Parathyroid adenoma (tissue), 2 donors: ENCODE data around the gene WDR70.

Experiments used
- H2AFZ ChIP-seq: fragments of 300-600 bp; sonication (generic); one replicate; pipeline ENCODE4 v1.7.0; 2017; ENCODE audit warnings: antibody characterized with exemption, mild to moderate bottlenecking
- H3K27ac ChIP-seq: fragments of 300-600 bp; sonication (generic); one replicate; pipeline ENCODE4 v1.7.0; 2017
- H3K27me3 ChIP-seq: fragments of 300-600 bp; sonication (generic); one replicate; pipeline ENCODE4 v1.7.0; 2017; ENCODE audit warnings: low read length; ENCODE audit not compliant: control insufficient read depth, insufficient read depth
- H3K36me3 ChIP-seq: fragments of 300-600 bp; sonication (generic); one replicate; pipeline ENCODE4 v1.7.0; 2017; ENCODE audit warnings: low read length; ENCODE audit not compliant: control insufficient read depth, insufficient read depth
- H3K4me1 ChIP-seq: fragments of 300-600 bp; sonication (generic); one replicate; pipeline ENCODE4 v1.7.0; 2017; ENCODE audit warnings: control low read depth
- H3K4me2 ChIP-seq: fragments of 300-600 bp; sonication (generic); one replicate; pipeline ENCODE4 v1.7.0; 2017; ENCODE audit warnings: low read length
- H3K4me3 ChIP-seq: fragments of 300-600 bp; sonication (generic); one replicate; pipeline ENCODE4 v1.7.0; 2017; ENCODE audit warnings: low read depth, low read length
- H3K79me2 ChIP-seq: fragments of 300-600 bp; sonication (generic); one replicate; pipeline ENCODE4 v1.7.0; 2017; ENCODE audit warnings: control low read depth
- H3K9ac ChIP-seq: fragments of 300-600 bp; sonication (generic); one replicate; pipeline ENCODE4 v1.7.0; 2017; ENCODE audit warnings: mild to moderate bottlenecking
- H3K9me3 ChIP-seq: fragments of 300-600 bp; sonication (generic); one replicate; pipeline ENCODE4 v1.7.0; 2017; ENCODE audit warnings: low read length; ENCODE audit not compliant: control insufficient read depth
- CTCF ChIP-seq: fragments of 300-600 bp; sonication (generic); IDR thresholded peaks from one replicate; pipeline ENCODE4 v1.7.0; 2017; ENCODE audit warnings: antibody characterized with exemption, mild to moderate bottlenecking
- donor health status: primary hyperparathyroidism.

Gene WDR70

DNA sequence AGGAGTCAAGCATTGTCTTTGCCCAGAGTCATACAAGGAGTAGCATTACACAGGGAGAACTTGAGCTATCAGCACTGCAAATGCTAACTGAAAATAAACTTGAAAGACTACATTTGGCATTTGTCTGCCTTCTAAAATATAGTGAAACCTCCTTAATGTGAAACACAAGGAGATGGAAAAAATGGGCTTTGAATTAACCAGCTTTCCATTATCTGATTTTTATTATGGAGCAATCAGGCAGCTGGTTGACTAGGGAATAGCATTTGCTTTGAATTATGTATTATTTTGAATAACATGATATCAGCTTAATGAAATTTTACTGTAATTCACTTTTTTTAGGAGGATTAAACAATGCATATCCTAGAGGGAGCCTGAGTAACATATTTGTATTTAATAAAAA, 329.9 kb downstream of the WDR70 start:
- Histone ChIP-seq H3K9ac (no peak overlapping the region), H3K27ac (no peak overlapping the region), H3K36me3 (no peaks in the 10 kb centered on the region), H3K4me3 (no peak overlapping the region), H3K27me3 (no peaks in the 10 kb centered on the region), H3K79me2 (no peaks in the 10 kb centered on the region), H3K9me3 (no peaks in the 10 kb centered on the region), H2AFZ (no peak overlapping the region), H3K4me2 (no peak overlapping the region), H3K4me1 (no peaks in the 10 kb centered on the region)
- no peak for TF ChIP-seq CTCF

- no peak overlapping the region for H3K27ac ChIP-seq
- H3K9ac ChIP-seq = no peak overlapping the region
- H3K4me1 ChIP-seq = no peaks in the 10 kb centered on the region
- no peak overlapping the region for H2AFZ ChIP-seq
- no peak for TF ChIP-seq CTCF
- no peak overlapping the region for H3K4me2 ChIP-seq
- no peak overlapping the region for H3K4me3 ChIP-seq
- no peaks in the 10 kb centered on the region for H3K36me3 ChIP-seq
- H3K9me3 ChIP-seq = no peaks in the 10 kb centered on the region
- H3K79me2 ChIP-seq = no peaks in the 10 kb centered on the region
- no peaks in the 10 kb centered on the region for H3K27me3 ChIP-seq
These were observed 331.8 kb downstream of the WDR70 start for GRCh38 chr5:37710965-37711364.

DNA sequence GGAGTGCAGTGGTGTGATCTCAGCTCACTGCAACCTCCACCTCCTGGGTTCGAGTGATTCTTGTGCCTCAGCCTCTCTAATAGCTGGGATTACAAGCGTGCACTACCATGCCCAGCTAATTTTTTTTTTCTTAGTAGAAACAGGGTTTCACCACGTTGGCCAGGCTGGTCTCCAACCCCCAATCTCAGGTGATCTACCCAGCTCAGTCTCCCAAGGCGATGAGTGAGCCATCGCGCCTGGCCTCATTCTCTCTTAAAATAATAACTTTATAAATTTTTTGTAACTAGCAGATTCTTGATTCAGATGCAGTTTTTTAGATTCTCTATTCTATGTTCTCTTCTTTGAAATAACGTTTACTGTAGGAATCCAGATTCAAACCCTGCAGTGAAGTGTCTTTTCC, 333.6 kb downstream of the WDR70 start:
- H3K4me1 ChIP-seq = peaks cover 7% of the 10 kb centered on the region

DNA sequence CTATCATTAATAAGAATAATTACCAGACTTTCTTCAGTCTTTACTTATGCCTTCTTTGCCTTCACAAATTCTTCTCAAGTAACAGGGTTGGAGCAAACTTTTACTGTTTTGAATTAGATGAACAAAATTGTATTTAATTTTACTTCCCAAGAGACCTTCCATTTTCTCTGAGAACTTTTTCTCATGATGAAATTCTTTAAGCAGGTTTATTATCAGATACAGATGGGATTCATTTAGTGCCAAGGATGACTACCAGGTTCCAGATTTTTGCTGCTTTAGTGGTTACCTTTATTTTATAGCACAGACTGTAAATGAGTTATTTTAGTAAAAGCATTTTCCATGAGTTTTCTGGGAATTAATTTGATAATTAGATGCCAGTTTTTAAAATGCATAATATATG, 335.6 kb downstream of the WDR70 start:
- no peak overlapping the region for H3K27ac ChIP-seq
- H3K4me2 ChIP-seq = no peak overlapping the region
- H3K27me3 ChIP-seq = no peaks in the 10 kb centered on the region
- H3K4me3 ChIP-seq = no peak overlapping the region
- TF ChIP-seq CTCF = no peak
- H3K79me2 ChIP-seq = no peaks in the 10 kb centered on the region
- peaks cover 9% of the 10 kb centered on the region for H3K4me1 ChIP-seq
- no peak overlapping the region for H3K9ac ChIP-seq
- H3K9me3 ChIP-seq = no peaks in the 10 kb centered on the region
- no peak overlapping the region for H2AFZ ChIP-seq
- no peaks in the 10 kb centered on the region for H3K36me3 ChIP-seq

More for the DNA sequence above, 333.6 kb downstream of the WDR70 start:
- Histone ChIP-seq H3K4me2 (no peak overlapping the region), H3K9ac (no peak overlapping the region), H3K36me3 (no peaks in the 10 kb centered on the region), H3K4me3 (no peak overlapping the region), H3K79me2 (no peaks in the 10 kb centered on the region), H2AFZ (no peak overlapping the region), H3K9me3 (no peaks in the 10 kb centered on the region), H3K27me3 (no peaks in the 10 kb centered on the region), H3K27ac (no peak overlapping the region)
- no peak for TF ChIP-seq CTCF

- H3K4me3 ChIP-seq = no peak overlapping the region
- no peak overlapping the region for H3K27ac ChIP-seq
These were observed 336.2 kb downstream of the WDR70 start for GRCh38 chr5:37715361-37715760.

More at GRCh38 chr5:37715361-37715760, 336.2 kb downstream of the WDR70 start:
- no peaks in the 10 kb centered on the region for H3K79me2 ChIP-seq
- no peak overlapping the region for H2AFZ ChIP-seq
- H3K9ac ChIP-seq = no peak overlapping the region
- no peaks in the 10 kb centered on the region for H3K9me3 ChIP-seq
- H3K27me3 ChIP-seq = no peaks in the 10 kb centered on the region
- peaks cover 9% of the 10 kb centered on the region for H3K4me1 ChIP-seq
- TF ChIP-seq CTCF = no peak
- no peaks in the 10 kb centered on the region for H3K36me3 ChIP-seq
- H3K4me2 ChIP-seq = no peak overlapping the region
